ENCODE measurements around the gene TMEM151B.
A peak's percentile ranks its signal among the peaks of the same experiment; 100 is the strongest.

The TMEM151B gene

DNA sequence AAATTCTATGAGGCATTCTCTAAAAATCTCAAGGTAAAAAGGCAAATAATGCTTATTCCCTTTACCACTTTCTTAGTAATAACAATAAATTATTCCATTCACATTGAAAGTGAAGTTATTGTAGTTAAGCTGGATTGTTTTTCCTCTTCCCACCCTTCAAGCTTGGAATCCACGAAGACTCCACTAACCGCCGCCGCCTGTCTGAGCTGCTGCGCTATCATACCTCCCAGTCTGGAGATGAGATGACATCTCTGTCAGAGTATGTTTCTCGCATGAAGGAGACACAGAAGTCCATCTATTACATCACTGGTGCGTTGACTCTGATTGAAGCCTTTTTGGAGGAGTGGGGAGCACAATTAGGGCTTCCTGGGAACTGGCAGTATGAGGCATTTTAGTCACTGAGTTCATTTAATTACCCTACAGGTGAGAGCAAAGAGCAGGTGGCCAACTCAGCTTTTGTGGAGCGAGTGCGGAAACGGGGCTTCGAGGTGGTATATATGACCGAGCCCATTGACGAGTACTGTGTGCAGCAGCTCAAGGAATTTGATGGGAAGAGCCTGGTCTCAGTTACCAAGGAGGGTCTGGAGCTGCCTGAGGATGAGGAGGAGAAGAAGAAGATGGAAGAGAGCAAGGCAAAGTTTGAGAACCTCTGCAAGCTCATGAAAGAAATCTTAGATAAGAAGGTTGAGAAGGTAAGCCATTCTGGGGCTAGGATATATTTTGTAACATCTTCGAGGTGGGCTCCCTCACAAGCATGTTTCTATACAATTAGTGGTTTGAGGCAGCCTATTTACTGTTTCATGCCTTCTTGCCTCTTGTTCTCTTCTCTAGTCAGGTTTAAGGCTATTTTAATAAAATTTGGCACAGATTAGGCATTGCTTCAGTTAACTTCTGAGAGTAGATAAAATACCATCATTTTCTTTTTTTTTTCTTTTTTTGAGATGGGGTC, 18.4 kb upstream of the TMEM151B start:
- no peak for DNase-seq

DNA sequence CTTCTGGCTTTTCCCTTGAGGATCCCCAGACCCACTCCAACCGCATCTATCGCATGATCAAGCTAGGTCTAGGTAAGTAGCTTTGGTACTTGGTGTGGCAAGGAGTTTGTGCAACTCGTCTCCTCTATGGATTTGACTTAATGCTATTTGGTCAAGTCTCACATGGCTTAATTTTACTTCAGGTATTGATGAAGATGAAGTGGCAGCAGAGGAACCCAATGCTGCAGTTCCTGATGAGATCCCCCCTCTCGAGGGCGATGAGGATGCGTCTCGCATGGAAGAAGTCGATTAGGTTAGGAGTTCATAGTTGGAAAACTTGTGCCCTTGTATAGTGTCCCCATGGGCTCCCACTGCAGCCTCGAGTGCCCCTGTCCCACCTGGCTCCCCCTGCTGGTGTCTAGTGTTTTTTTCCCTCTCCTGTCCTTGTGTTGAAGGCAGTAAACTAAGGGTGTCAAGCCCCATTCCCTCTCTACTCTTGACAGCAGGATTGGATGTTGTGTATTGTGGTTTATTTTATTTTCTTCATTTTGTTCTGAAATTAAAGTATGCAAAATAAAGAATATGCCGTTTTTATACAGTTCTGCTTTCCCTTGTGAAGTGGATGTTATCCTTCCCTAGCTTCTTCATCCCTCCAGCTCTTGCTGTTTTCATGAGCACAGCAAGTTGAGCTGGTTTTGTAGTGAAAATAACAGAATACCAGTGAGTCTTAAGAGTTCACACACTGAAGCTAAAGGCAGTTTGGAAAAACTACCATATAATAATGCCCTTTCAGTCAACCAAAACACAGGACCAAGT, 16.7 kb upstream of the TMEM151B start:
- DNase-seq = no peak

DNA sequence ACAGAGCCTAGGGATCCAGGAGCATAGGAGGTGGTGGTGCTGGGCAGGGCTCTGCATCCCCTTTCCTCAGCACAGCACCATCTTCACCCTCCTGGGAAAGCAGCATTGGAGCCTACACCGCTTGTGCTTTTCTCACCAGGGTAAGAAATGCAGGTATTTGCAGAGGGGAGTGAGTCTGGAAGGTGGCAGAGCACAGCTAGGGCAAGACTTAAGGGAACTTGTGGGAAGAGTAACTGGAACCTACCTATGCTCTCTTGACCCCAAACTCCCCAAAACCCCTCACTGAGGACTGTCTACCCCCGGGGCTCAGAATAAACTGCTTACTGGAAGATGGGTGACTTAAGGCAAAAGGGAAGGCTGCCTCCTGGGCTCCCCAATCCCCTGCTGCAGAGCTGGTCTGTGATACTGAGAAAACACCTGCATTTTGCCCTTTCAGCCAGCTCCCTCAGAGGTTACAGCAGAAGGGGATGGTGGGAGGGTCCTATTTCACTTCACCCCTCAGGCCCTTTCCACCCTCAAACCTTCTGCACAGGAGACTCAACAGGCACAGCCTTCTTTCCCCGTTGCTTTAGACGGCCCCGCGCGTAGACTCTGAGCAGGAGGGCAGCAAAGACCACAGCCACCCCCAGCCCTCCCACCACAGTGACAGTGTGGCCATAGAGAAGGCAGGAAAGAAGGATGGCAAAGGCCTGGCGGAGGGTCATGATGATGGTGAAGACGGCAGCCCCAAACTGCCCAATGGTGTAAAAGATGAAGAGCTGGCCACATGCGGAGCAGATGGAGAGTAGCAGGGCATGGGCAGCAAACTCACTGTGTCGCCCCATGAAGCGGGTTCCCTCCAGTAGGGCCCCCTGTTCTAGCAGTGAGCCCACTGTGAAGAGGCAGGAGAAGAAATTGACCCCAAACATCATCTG, 15.8 kb upstream of the TMEM151B start:
- DNase-seq = no peak

DNA sequence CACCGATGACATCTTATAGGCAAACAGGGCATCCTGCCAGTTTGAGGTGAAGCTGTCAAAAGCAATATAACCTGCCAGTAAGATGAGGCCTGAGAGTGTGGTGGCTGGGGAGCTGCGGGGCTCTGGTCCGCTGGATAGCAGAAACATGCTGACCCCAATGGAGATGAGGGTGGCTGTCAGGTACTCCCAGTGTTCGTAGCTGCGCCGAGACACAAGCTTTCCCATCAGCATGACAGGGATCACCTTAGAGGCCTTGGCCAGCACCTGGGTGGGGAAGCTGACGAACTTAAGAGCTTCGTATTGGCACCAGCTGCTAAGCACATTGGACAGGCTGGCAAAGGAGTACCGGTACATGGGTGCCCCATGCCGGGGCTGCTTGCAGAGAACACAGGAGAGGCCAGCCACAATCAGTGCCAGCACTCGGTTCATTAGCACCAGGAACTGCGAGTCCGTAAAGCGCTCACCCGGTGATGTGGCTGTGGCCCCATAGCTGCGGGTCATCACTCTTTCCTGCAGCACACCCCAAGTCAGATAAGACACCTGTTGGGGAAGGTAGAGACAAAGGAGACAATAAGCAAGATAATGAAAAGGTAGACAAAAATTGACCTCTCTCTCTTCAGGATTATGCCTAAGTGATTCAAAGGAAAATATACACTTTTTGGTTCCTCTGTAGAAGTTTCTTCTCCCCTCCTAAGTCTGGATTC, 15.0 kb upstream of the TMEM151B start:
- DNase-seq = no peak

DNA sequence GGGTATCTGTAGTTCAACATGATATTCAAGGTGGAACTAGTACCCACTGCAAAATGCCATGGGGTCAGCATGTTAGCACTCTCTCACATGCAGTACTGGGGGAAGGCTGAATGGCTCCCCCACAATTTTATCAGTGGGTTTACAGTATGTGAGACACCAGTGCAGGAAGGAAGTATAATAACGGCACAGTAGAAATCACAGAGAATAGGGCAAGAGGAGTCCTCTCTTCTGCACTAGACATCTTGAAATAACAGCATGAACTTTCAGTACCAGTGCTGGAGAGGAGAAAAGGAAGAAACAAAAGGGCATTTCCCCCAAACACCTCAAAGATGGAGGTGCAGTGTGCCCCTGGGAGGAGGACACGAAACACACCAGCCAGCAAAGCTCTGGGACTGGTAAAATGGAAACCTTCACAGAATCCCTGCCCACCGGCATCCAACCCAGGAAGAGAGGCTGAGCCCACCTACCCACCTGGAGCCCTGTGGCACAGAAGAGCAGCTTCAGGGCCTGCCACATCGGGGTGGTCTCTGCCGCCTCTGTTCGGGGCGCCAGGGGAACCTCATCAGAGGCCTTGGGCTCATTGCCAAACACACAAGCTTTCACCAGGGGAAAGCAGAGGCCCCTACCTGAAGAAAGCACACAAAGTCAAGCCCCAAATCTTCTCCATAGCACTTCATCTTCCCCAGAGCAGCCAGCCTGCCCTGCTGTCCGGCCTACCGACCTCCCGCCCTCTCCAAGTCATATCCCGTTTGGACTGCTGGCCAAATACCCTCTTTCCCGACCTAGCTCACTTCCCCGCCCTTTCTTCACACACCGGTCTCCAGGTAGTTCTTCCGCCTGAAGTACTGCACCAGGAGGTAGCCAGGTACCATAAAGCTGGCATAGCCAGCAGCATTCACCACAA, 14.1 kb upstream of the TMEM151B start:
- no peak for DNase-seq

DNA sequence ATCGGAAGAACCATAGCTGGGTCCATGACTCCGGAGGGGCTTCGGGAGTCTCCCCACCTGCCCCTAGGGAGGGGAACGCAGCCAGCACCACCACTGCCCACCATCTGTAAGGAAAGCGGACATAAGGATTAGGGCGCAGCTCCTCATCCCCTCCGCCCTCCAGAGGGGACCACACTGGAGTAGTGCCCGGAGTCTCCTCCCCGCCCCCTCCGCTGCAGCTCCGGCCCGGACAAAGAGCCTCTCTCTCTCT, 13.6 kb upstream of the TMEM151B start:
- no peak for DNase-seq

DNA sequence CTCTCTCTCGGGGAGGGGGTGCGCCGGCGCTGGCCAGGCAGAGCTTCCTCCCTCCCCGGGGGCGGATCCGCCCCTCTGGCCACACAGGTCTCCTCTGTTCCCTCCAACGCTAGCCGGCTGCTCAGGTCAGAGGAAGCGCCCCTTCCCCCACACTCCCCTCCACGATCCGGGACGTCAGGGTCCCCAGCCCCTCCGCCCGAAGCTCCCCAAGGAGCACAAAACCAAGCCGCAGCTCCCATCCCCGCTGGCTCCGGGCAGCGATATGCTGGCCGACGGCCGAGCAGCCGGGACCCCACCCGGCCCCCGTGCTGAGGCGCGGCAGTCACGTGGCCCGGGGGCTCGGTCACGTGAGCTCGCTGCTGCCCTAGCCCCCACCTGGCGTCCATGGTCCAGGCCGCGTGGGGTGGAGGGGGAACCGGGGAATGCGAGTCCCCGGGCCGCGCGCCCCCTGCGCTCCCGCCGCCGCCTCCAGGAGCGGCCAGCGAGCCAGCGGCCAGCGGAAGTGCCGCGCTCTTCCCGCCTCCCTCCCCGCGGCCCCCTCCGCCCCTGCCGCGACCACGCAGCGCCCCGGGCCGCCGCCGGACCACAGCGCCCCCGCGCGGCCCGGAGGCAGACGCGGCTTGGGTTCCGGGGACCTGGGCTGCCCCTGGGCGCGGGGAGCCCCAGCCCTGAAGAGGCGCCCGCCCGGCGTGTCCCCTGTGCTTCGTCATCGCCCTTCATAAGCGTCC, 13.1 kb upstream of the TMEM151B start, which contains the start of gene SLC35B2:
TSS of gene SLC35B2 (minus strand) at position 504 of the 728 bp plus-strand sequence. CDS start at position 386, 118 bp downstream.
- peak; percentile 54 for DNase-seq

DNA sequence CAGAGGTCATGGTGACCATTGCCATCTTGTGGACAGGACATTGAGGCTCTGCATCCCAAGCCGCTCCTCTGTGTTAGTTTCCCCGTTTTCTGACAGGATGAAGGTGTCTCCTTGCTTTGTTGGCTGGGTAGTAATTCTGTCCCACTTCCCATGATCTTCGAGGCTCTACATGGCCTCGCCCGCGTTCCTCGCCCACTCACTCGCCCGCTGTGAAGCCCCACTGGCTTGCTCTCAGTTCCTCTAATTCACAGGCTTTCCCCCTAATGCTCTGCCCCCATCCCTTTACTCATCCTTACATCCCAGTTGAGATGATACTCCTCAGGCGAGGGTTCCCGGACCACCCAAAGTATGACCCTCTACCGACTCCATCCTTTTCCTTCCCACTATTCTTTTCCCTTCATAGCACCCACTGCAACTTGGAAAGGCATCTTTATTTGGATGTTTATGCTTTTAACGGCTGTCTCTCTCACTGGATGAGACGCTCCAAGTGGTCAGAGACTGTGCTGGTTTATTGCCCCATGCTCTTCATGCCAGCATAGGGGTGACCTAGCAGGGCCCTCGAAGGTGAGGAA, 12.4 kb upstream of the TMEM151B start:
- DNase-seq = no peak

DNA sequence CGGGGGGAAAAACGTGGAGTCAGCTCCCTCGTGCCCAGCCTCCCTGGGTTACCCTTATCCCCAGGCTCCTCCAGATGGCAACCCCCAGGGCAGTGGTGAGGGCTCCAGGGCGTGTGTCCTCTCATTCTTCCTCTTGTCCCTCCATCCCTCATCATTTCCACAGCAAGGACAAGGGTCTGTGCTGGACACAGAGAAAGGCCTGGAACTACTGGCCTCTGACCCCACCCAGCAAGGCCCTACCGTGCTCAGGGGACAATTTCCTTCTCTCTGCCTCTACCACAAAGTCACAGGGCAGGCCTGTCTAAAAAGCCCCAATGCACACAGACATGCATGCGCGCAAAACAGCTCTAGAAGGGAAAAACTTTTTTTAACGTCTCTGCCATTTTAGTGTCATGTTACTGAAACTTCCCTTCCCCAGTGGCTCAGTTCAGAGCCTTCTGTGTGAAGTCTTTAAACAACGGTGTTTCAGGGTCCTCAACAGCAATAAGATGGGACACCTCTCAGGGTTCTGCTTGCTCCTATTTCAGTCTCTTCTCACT, 11.9 kb upstream of the TMEM151B start:
- DNase-seq = no peak

DNA sequence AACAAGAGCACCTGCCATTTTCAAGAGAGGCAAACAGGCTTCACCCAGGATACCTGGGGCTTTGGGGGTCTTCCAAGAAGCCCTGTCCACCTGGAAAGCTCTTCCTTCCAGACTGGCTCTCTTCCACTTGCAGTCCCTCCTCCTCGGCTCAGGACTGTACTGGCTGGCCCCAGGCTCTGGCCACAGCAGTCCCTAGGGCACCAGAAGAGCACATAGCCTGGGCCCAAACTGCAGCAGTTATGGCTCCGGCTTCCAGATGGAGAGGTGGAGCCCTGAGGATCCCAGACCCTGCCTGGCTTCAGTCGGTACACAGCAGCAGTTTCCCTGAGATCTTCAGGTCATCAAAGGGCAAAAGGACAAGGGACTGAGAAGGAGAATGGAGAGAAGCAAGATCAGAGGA, 11.3 kb upstream of the TMEM151B start:
- DNase-seq = no peak

DNA sequence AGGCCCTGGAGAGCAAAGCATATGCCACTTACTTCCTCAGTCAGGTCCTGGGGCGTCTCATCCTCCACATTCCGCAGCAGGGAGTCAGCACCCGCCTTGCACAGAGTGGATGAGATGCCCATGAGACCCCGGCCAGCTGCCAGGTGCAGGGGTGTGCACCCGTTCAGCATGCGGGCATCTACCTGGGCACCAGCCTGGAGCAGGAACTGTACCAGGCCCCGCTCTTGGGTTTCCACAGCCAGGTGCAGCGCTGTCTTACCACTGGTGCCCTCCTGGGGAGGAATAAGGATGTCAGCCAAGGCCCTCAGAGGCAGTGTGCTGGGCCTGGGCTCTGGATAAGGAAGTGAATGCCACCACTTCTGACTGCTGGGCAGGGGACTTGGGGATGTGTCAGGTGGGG, 10.2 kb upstream of the TMEM151B start:
- no peak for DNase-seq

DNA sequence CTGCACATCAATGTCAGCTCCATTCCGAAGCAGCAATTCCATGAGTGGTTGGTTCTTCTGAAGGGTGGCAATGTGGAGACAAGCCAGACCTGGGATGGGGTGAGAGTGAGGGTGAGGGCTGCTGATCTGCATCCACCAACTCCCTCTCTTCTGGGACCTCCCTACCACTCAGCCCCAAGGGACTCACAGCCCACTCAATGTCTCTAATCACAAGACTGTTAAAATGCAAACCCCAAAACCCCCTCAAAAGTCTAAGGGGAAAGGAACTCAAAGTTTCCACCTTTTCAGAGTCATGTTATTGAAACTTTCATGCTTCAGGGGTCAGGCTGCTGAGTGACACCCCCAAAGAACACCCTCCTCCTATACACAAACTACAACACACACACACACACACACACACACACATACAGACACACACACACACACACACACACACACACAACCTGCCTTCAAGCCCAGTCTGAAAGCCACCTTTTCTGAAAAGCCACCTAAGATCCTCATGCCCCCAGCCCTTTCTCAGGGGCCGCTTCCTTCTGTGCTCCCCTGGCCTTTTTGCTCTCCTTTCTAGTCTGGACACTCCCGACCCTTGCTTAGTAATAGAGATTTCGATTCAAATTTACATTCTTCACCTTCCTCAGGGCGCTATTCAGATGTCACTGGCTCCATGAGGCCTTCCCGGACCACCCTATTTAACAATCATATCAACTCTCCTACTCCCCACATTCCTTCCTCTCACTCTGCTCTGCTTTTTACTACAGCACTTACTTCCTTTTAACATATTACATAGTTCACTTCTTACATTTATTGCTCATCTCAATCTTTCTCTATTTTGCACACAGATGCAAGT, 9.6 kb upstream of the TMEM151B start:
- no peak for DNase-seq

DNA sequence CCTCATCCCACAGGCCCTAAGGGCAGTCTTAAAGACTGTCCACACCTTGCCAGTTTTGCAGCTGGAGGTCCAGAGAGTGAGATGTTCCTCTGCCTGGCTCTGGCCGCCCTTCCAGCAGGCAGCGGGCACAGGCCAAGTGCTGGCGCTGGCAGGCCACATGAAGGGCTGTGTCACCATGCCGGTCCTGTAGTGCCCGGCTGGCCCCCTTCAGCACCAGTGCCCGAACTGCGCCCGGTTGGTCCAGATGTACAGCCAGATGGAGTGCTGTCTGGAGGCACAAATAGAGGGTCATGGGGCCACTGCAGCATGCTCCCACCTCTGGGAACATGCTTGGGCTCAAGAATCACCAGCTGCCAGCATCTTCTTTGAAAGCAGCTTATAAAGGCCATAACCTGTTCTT, 8.7 kb upstream of the TMEM151B start:
- DNase-seq = no peak

DNA sequence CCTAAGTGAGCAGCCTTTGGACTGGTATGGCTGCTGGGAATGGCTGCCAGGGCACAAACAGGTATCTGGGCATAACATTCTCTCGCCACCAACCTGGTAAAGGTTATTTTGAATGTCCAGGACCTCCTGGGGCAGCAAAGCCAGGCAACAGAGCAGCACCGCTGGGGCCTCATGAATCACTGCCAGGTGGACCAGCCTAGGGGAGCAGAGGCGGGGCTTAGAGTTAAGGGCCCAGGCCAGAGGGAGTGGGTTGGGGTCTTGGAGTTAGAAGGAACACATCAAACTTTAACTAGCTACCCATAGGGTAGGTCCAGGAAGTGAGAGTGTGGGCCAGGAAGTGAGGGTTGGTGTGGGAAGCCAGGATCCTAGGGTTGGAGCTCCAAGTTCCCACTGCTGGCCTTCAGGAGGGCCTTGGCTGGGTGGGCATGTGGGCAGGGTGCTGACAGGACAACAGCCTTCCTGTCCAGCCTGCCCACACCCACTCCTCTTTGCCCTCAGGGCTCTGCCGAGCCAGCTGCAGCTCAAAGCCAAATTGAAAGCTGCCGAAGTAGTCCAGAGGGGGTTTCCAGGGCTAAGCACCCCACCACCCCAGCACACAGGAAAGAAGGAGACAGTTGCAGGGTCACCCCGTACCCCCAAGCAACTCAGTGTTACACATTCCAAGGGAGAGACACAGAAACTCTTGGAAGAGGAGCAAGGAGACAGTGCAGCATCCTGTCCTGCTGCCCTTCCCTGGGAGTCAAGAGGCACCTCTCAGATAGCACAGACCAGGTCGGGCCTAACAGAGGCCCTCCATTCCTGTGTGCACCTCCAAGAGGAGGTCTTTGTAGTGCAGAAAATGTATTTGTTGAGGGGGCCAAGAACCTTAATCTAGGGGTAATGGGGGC, 7.5 kb upstream of the TMEM151B start:
- DNase-seq = no peak

DNA sequence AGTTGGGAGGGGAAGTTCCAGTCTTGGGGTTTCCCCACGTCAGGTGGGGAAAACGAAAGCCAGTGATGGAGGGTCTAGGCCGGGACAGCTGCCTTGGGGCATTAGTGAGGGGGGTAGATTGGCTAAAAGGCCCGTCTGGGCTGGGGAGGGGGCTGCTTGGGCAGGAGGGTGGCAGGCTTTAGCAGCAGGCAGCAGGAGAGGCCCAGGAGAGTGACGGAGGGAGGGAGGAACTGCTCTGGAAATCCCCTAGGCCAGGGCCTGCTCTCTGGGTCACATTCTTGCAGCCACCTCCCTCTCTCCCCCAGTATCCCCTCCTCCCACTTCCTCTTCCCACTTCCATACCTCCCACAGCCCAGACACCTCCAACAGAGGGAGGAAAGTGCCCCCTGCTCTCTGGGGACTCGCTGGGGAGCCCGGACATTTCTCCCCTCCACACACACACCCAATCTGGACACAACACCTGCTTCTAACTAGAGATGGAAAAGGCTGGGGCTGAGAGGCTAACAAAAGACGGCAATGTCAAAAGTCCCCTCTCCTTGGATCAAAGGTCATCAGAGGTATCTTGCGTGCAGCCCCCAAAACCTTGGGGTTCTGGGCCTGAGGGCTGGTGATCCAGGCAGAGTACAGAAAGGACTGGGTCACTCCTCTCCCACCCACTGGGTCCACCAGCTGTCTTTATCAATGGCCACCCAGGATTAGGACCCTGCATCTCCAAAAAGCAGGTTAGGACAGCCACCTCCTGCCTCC, 6.7 kb upstream of the TMEM151B start:
- DNase-seq = no peak

DNA sequence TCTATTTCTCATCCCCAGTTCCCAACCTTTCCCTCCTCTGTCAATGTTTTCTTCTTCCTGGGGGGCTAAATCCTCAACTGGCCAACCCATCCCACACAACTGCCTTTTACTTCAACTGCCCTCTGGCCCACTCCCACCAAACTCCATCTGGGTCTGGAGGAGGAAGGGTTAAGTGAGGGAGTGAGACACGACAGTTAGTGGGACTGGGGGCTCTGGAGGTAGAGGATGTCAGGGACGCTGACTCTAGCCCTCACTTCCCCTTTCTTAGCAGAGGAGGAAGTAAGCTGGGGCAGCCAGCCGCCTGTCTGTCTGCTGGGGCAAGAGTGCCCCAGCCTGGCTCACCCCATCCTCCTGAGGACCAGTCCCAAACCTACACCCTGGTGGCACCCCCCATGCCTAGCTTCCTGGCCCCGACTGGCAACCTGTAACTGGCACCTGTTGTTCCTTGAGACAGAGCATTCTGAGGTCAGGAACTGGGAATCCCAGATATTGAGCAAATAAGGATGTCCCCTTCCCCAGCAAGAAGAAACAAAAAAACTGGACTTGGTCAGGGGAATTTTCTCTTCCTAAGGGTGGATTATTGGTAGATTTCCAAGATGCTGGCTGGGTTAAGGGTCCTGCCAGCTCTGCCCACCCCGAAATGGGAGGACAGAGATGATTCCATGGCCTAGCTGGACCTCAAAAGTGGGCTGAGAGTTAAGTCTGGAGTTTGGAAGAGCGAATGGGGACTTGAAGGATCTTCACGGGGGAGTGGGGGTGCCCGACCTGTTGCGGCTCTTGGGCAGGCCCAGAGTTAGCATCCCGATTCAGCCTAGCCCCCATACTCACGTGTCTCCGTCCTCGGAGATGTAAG, 5.9 kb upstream of the TMEM151B start:
- no peak for DNase-seq

Data from activated gamma-delta T cell (primary cell).